Stimulated activated CD4-positive, alpha-beta T cell treated with anti-CD3 and anti-CD28 coated beads, Interleukin-15, amount 100 ng/mL, for 48 hours (primary cell): ENCODE measurements around the gene DTL.

Experiments
- DNase-seq, 2 donors: peaks; one replicate each; pipeline ENCODE4 v3.0.0-alpha.2; 2020; ENCODE audit warnings: low read depth in 2 of 2

The DTL gene

DNA sequence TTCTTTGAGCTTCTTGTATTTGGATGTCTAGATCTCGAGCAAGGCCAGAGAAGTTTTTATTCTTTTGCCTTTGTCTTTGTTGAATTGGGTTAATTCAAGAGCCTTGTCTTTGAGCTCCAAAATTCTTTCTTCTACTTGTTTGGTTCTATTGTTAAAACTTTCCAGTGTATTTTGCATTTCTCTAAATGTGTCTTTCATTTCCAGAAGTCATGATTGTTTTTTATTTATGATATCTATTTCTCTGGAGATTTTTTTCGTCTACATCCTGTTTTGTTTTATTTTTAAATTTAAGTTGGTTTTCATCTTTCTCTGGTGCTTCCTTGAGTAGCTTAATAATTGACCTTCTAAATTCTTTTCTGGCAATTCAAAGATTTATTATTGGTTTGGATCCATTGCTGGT is 61.8 kb downstream of the DTL start:
- no peak for DNase-seq

DNA sequence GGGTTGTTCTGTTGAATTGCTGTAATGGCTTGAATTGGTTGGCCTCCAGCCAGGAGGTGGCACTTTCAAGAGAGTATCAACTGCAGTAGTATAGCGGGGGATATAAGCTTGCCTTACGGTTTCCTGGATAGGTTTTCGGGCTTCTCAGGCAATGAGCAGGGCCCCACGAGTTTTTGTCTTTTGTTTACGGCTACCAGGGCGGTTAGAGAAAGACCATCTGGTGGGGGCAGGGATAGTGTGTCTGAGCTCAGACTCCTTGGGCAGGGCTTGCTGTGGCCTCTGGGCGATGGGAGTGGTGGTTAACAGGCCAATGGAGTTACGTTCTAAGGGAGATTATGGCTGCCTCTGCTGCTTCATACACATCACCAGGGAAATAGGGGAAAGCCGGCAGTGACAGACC is 62.8 kb downstream of the DTL start:
- DNase-seq = no peak

- no peak for DNase-seq
These were observed 63.2 kb downstream of the DTL start for GRCh38 chr1:212098771-212099170.

DNA sequence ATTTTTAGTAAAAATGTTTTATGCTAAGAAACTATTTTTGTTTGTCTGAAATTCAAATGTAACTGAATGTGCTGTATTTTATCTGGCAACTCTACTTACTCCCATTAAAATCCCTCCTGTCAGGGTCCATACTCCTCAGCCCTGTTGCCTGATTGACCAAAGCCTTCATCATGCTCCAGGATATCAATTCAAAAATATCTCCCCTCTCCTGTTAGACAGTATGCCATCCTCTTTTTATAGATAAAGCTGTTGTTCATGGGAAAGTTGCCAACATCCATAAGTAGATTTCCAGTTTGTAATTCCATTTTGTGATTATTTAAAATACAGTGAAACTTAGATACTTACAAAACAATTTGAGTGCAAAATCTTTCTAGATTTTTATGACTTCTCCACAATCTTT is 65.7 kb downstream of the DTL start:
- no peak for DNase-seq

GRCh38 chr1:212101735-212102134 is 66.2 kb downstream of the DTL start:
- no peak for DNase-seq

GRCh38 chr1:212104586-212105325 is 69.2 kb downstream of the DTL start:
- no peak for DNase-seq

DNA sequence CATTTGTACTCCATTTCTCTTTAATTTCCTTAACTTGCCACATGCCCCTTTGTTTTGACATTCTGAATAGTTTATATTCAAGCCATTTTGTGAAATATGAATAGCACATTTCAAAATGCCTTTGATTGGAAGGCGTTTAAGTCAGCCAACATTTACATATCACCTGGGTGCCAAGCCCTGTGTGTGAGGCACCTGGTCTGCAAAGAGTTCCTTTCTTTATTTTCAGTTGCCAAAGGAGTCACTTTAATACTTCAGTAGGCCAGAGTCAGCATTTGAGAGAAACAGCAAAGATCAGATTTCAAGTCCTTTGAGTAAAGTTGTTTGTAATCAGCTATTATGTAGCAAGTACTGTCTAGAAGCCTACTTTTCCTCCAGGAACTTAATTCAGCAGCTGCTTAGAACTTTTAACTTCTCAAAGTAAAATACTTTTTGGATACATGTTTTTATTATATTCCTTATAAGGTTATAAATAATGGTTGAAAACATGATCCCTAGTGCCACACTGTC is 70.8 kb downstream of the DTL start:
- DNase-seq = no peak

GRCh38 chr1:212107481-212107880 is 71.9 kb downstream of the DTL start:
- DNase-seq = no peak

GRCh38 chr1:212108187-212108586 is 72.6 kb downstream of the DTL start:
- DNase-seq = no peak

DNA sequence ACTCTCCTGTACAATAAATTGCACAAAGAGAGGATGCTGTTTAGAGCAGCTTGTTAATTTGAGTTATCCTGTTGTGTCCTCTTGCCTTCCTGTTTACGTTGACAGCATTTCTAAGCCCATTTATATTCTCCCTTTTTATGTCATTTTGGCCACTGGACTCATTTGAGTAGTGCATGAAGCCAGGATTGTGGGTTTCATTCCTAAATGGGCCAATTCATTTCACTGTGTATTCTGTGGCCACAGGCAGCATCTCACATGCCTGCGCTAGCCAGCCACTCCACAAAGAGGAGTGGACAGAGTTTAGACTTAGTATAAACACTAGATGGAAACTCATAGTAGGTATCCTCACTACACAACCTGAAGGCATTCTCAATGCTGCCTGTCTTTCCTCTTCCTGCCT is 73.4 kb downstream of the DTL start:
- DNase-seq = no peak

- DNase-seq = no peak
These were observed 74.2 kb downstream of the DTL start for GRCh38 chr1:212109728-212110127.

GRCh38 chr1:212110617-212111016 is 75.1 kb downstream of the DTL start:
- DNase-seq = no peak

GRCh38 chr1:212111536-212111935 is 76.0 kb downstream of the DTL start:
- no peak for DNase-seq

GRCh38 chr1:212113706-212114105 is 78.2 kb downstream of the DTL start:
- DNase-seq = no peak

- no peak for DNase-seq
These were observed 82.8 kb downstream of the DTL start for GRCh38 chr1:212118167-212118871.

DNA sequence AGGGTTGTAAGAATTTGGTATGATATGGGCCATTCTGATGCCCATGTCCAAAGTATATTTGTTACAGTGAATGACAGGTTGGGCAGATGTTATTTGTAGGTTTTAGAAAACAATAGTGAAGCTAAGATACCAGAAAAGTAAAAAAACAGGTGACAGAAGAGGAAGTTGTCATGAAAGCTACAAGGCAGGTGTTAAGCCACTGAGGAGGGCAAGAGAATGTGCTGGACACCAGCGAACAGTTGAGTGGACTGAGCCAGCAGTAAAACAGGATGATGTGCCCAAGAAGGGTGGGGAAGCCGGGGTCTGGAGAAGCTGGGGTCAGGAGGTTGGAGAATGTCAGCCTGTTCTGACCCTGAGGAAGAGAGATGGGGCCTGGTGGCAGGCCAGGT is 83.3 kb downstream of the DTL start:
- DNase-seq = no peak

- no peak for DNase-seq
These were observed 83.9 kb downstream of the DTL start for GRCh38 chr1:212119397-212119837.

GRCh38 chr1:212119863-212120262 is 84.3 kb downstream of the DTL start:
- DNase-seq = no peak

DNA sequence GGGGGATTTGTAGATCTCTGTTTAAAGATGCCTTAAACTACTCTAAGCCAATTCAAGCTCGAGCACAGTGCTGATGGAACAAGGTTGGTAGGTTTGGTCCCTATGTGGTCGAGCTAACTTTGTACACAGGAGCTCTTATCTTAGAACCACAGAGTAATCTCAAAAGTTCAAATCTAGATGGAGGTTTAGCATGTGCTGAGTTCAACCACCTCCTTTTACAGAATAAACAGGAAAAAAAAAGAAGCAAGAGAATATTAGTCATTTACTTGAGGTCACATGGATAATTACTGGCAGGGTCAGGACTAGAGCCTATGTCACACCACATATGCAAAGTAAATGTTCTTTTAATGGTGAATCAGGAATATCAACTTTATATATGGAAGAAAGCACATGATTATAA is 86.2 kb downstream of the DTL start:
- DNase-seq = no peak

DNA sequence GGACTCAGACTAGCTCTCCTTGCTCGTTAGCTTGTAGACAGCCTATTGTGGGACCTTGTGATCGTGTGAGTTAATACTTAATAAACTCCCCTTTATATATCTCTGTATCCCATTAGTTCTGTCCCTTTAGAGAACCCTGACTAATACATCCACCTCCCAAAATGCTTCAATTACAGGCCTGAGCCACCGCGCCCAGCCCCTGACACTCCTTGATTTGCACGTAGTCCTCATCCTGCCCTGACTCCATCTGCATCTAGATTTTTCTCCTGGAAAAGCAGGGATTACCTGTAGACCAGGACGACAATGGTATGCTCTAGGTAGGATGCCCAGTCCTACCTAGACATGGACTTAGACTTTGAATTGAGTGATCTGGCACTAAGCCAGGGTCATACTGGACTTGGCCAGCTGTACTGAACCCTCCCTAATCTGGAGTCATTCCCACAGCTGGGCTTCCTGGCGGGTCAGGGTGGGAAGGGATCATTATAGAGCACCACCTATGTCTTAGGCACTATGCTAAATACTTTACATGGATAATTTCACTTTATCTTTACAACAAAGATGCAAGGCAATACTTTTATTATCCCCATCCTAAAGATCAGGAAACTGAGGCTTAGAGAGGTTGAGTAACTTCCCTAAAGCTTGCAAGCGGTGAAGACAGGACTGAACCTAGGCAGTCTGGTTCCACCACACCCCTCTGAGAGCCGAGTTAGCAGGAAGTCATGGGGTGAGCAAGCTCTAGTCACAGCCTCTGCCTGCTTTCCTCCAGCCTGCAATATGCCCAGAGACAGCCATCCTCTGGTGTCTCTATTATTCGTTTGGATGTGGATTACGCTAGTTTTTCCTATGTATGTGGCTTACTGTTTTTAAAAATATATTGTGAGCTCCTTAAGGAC is 89.4 kb downstream of the DTL start:
- no peak for DNase-seq

DNA sequence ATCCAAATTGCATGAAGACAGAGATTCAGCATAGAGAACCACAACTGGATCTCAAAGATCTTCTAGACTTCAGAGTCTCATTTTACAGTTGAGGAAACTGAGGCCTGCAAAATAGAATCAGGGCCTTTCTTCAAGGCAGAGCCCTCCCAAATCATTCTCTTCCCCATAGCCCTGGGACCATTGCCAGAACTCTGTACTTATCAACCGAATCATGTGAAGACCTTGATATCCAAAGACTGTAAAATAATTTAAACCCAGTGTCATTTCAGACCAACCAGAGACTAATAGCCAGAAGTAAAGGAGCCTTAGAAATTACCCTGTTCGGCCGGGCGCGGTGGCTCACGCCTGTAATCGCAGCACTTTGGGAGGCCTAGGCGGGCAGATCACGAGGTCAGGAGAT is 90.1 kb downstream of the DTL start:
- no peak for DNase-seq

- no peak for DNase-seq
These were observed 91.7 kb downstream of the DTL start for GRCh38 chr1:212127221-212127620.
